GM12878 (cell line): ENCODE results near the gene FUZ.

Experiments used
- CTCF ChIP-seq, 3 experiments: IDR thresholded peaks in 2 of 3; conservative IDR thresholded peaks in 1 of 3; 2 replicates each; pipeline ENCODE4 v1.5.1; 2011; ENCODE audit warnings: low read depth in 3 of 3, low read length in 3 of 3, mild to moderate bottlenecking in 3 of 3, control low read depth in 2 of 3, moderate library complexity in 2 of 3, inconsistent platforms in 1 of 3, mixed read lengths in 1 of 3; ENCODE audit not compliant: control insufficient read depth in 2 of 3, insufficient read depth in 1 of 3; ENCODE audit errors: extremely low read depth in 1 of 3
- POLR2AphosphoS2 ChIP-seq: IDR thresholded peaks from 2 replicates; pipeline ENCODE4 v1.6.1; 2011; ENCODE audit warnings: low read depth, mild to moderate bottlenecking, low read length, improper control_type of control experiment, moderate library complexity
- WRNIP1 ChIP-seq: IDR thresholded peaks from 2 replicates; pipeline ENCODE4 v1.6.1; 2011; ENCODE audit warnings: low read depth, low read length, improper control_type of control experiment, borderline replicate concordance

GRCh38 chr19:49814010-49814409, 918 bp upstream of the FUZ start:
- TF ChIP-seq CTCF (IDR thresholded peaks at IDR 0.05 in 2 of 3, conservative IDR thresholded peaks at IDR 0.05 in 1 of 3; ENCODE audit: control insufficient read depth in 2 of 3, extremely low read depth in 1 of 3, insufficient read depth in 1 of 3, low read depth in 3 of 3, low read length in 3 of 3) (no peak), POLR2AphosphoS2 (no peak), WRNIP1 (no peak)
